GM03348 (cell line): ENCODE measurements around the gene PRPSAP2.
"Not testable (repeated sequence)": the region's sequence is repeated elsewhere in the genome, so short reads cannot be mapped to it uniquely, and the experiment has no call there.

Source experiments
- DNase-seq: peaks from one replicate; pipeline ENCODE4 v3.0.0; 2012; ENCODE audit warnings: low spot score

Gene PRPSAP2

GRCh38 chr17:18889658-18890057 lies 31.7 kb downstream of the PRPSAP2 start:
- no peak for DNase-seq

DNA sequence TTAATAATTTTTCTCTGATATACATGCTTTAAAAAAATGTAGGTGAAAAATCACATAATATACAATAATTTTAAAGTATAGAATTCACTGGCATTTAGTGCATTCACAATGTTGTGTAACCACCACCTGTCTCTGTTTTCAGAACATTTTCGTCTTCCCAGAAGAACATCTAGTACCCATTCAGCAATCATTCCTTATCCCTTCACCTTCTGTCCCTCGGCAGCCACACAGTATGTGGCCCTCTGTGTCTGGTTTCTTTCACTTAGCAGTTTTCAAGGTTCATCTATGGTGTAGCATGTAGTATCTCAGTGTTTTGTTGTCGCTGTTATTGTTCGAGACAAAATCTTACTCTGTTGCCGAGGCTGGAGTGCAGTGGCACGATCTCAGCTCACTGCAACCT lies 33.6 kb downstream of the PRPSAP2 start:
- no peak for DNase-seq

DNA sequence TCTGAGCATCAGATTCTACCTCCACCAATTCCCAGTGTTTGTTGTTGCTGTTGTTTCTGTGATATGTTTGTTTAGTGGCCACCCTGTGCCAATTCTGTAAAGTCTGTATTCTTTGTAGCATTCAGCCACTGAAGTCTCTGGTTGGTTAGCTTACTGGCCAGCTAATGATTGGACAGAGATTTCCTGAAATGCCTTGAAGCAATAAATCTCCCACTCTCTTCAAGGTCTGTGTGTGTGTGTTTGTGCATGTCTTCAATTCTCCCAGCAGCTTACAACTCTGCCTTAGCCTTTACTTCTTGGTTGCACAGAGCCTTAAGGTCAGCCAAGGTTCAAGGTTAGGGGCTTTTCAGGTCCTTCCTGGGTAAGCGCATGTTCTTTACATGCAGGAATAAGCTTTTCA lies 38.2 kb downstream of the PRPSAP2 start:
- DNase-seq: no peak

DNA sequence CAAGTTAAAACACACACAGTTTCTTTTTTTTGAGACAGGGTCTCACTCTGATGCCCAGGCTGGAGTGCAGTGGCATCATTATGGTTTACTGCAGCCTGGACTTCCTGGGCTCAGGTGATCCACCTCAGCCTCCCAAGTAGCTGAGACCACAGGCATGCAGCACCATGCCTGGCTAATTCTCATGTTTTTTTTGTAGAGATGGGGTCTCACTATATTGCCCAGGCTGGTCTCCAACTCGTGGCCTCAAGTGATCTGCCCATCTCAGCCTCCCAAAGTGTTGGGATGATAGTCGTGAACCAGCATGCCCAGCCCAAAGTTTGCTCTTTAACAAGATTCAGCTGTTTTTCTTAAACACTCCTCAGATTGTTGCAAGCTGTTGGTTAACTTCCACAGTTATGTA lies 39.0 kb downstream of the PRPSAP2 start:
- no peak for DNase-seq

DNA sequence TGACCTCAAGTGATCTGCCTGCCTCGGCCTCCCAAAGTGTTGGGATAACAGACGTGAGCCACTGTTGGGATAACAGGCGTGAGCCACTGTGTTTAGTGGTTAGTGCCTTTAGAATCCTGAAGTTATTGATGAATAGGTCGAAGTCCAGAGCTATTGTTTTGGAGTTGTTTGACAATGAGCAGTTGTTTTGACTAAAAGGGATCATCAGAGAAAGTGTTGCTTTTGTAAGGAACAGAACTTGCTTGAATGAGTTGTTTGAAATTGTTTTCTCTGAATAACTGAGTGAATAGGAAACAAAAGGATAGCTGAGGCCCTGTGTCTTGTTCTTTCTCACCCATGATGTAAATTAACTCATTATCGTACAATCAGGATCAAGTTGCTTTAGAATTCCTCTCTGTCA lies 46.6 kb downstream of the PRPSAP2 start:
- DNase-seq: no peak

- no peak for DNase-seq
Measured at GRCh38 chr17:18905226-18905625, 47.3 kb downstream of the PRPSAP2 start.

DNA sequence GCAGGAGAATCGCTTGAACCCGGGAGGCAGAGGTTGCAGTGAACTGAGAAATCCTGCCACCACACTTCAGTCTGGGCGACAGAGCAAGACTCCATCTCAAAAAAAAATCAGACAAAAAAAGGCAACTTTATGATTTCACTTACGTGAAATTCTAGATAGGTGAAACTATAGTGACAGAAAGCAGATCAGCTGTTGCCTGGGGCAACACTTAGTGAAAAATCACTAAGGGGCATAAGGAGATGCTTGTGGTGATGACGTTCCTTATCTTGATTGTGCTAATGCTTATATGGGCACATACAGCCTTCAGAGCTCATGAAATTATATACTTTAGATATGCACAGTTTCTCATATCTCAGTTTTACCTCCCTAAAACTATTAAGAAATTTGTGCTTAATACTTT lies 52.4 kb downstream of the PRPSAP2 start:
- no peak for DNase-seq

DNA sequence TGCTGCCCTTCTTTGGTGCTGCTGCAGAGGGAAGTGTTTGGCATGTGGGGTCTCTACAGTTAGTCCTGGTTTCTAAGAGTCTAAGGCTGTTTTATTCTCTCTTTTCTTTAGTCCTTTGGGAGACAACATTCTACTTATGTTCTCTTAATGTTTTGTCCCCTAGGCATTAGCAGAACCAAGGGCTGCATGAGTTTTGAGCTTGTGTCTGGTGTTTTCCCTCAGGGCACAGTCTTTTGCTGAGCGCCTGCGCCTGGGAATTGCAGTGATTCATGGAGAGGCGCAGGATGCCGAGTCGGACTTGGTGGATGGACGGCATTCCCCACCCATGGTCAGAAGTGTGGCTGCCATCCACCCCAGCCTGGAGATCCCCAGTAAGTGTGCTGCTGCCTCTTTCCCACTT lies 53.0 kb downstream of the PRPSAP2 start:
- DNase-seq: no peak

DNA sequence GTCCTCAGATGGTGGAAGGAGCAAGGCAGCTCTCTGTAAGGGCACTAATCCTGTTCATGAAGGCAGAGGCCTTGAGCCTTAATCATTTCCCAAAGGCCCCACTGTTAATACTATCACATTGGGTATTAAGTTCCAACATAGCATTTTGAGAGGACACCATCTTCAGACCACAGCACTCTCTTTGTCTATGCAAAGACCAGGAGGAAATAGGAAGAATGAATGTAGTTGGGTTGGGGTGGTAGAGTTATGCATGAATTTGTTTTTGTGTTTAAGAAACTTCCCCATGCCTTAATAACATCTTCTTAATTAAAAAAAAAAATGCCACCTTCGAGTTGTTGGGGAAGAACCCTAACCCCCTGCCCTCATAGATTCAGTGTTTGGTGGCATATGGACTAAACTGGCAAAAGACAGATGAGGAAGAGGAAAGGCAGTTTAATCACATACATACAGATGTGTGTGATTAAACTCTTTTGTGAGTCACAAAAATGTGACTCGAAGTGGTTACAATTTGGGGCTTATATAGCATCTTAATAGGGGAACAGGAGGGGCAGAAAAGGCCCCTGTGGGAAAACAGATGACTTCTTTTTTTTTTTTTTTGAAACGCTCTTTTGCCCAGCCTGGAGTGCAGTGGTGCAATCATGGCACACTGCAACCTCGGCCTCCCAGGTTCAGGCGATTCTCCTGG lies 59.0 kb downstream of the PRPSAP2 start:
- peak; percentile 31 for DNase-seq

DNA sequence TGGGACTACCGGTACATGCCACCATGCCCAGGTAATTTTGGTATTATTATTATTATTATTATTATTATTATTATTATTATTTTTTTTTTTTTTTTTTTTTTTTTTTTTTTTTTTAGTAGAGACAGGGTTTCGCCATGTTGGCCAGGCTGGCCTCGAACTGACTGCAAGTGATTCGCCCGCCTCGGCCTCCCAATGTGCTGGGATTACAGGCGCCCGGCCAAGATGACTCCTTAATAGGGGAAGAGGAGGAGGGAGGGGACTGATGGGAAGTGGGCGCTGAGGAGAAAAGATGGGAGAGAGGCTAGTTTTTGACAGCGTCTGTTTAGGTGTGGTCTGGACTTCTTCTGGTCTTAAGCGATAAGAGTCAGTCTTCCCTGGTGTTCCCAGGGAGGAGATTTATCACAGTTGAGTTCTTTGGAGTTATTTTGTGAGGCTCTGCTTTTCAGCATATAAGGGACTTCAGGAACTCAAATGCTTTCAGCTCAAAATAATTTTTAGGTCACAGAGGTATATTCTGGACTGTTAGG lies 59.6 kb downstream of the PRPSAP2 start:
- DNase-seq: no peak

GRCh38 chr17:18919963-18920362 lies 62.0 kb downstream of the PRPSAP2 start:
- DNase-seq: no peak

DNA sequence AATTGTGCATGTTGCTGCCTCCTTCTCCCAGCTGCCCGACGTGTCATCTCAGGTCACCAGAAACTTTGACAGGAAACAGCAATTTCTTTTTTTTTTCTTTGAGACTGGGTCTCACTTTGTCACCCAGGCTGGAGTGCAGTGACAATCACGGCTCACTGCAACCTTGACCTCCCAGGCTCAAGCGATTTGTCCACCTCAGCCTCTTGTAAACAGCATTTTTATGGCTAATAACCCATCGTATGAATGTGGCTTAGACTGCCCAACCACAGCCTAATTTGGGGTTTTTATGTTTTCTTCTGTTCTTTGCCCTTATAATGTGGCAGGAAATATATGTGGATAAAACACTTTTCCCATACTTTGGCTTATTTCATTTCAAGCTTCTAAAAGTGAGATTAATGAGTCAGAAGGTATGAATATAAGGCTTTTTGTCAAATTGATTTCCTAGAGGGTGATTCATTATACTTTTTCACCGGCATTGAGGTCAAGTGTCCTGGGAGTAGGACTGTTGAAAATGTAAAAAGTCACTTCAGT lies 63.0 kb downstream of the PRPSAP2 start:
- no peak for DNase-seq

DNA sequence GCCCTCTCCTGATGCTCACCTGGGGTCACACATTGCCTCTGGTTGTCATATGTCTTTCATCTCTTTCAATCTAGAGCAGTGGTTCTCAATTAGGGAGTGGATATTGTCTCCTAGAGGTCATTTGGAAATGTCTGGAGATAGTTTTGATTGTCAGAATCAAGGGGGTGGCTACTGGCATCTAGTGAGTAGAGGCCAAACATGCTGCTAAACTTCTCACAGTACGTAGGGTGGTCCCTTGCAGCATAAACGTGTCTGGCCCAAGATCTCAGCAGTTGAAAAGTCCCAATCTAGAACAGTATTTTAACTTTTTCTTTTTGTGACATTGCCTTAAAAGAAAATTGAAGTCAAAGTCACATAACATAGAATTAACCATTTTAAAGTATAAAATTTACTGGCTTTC lies 63.6 kb downstream of the PRPSAP2 start:
- no peak for DNase-seq

- no peak for DNase-seq
Measured at GRCh38 chr17:18921912-18922451, 64.1 kb downstream of the PRPSAP2 start.

DNA sequence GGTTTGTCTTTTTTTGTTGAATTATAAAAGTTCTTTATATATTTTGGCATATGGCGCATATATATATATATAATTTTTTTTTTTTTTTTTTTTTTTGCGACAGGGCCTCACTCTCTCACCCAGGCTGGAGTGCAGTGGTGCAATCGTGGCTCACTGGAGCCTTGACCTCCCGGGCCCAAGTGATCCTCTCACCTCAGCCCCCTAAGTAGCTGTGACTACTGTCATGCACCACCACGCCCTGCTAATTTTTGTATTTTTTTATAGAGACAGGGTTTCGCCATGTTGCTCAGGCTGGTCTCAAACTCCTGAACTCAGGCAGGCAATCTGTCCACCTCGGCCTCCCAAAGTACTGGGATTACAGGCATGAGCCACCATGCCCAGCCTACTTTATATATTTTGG lies 64.7 kb downstream of the PRPSAP2 start:
- not testable (repeated sequence) for DNase-seq

- no peak for DNase-seq
Measured at GRCh38 chr17:18925187-18925586, 67.3 kb downstream of the PRPSAP2 start.

GRCh38 chr17:18928628-18929125 lies 70.7 kb downstream of the PRPSAP2 start:
- no peak for DNase-seq

DNA sequence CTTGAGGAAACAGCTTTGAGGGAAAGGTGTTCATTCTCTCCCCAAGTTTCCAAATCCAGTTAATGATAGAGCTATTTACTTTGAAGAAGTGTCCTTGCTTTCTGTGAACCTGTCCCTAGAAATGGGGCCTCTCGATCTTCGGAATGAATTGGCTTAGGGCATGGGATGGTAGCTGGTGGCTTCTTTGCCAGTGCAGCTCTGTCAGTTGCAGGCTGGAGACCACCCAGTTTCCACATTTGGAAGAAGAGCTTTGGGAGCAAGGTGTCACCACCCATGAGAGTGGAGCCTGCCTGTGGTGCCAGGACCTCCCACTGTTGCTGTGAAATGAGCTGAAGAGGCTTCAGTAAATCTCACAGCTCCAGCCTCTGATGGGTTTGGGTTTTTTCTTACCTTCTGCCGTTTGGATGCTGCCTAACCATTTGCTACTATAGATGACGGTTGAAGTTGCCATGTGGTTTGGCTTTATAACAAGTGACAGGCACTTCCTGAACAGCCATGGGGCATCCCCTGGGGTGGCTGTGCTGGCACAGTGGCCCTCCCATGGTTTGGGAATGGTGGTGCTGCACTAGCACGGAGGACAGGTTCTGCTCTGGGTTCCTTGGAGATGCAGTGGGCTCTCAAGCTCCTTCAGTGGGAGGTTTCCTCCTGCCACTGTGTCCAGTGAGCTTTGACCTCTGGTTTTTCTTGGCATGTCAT lies 74.6 kb downstream of the PRPSAP2 start:
- DNase-seq: no peak

- DNase-seq: no peak
Measured at GRCh38 chr17:18933102-18934058, 75.4 kb downstream of the PRPSAP2 start.

- DNase-seq: no peak
Measured at GRCh38 chr17:18937981-18938691, 80.2 kb downstream of the PRPSAP2 start.

DNA sequence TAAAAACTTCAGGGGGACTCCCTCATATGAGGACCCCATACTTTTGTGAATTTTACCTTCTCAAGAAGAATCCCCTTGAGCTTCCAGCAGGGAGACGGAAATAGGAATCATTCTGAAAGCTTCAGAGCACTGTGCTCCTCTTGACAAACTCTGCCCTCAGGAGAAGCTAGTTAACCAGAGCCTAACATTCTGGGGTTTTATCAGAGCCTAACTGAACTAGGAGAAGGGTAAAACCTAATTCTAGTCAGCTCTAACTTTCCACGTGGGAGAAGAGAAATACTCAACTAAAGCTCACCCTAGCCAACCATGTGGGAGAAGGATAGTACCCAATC lies 80.7 kb downstream of the PRPSAP2 start:
- no peak for DNase-seq
